GM19035 (cell line): ENCODE results near the gene RS1.

Experiments used
- ATAC-seq: cut with Tn5 transposase; IDR thresholded peaks from one replicate; pipeline ENCODE4 v1.9.1; 2021; ENCODE audit not compliant: unreplicated experiment

The RS1 gene

GRCh38 chrX:18674417-18674787 lies 2.5 kb upstream of the RS1 start:
- peak; percentile 41 for ATAC-seq

- no peak for ATAC-seq
These were observed 3.7 kb downstream of the RS1 start for GRCh38 chrX:18668071-18668835.

- no peak for ATAC-seq
These were observed 5.3 kb downstream of the RS1 start for GRCh38 chrX:18666614-18667013.

- ATAC-seq = no peak
These were observed 7.0 kb downstream of the RS1 start for GRCh38 chrX:18664947-18665346.

GRCh38 chrX:18661273-18661672 lies 10.6 kb downstream of the RS1 start:
- no peak for ATAC-seq

GRCh38 chrX:18654875-18655836 lies 16.8 kb downstream of the RS1 start:
- ATAC-seq = no peak

- no peak for ATAC-seq
These were observed 19.3 kb downstream of the RS1 start for GRCh38 chrX:18652636-18653035.

- no peak for ATAC-seq
These were observed 21.2 kb downstream of the RS1 start for GRCh38 chrX:18650662-18651061.

GRCh38 chrX:18649498-18649951 lies 22.4 kb downstream of the RS1 start:
- ATAC-seq = no peak

- ATAC-seq = no peak
These were observed 24.3 kb downstream of the RS1 start for GRCh38 chrX:18647621-18648020.

GRCh38 chrX:18643853-18644252 lies 28.1 kb downstream of the RS1 start:
- no peak for ATAC-seq

- ATAC-seq = no peak
These were observed 28.7 kb downstream of the RS1 start for GRCh38 chrX:18643243-18643642.

- ATAC-seq = no peak
These were observed 31.2 kb downstream of the RS1 start for GRCh38 chrX:18640686-18641085.

- ATAC-seq = no peak
These were observed 32.6 kb downstream of the RS1 start for GRCh38 chrX:18639280-18639679.

- no peak for ATAC-seq
These were observed 33.5 kb downstream of the RS1 start for GRCh38 chrX:18638398-18638797.

- no peak for ATAC-seq
These were observed 41.0 kb downstream of the RS1 start for GRCh38 chrX:18630934-18631333.

- ATAC-seq = no peak
These were observed 47.3 kb downstream of the RS1 start for GRCh38 chrX:18624599-18624998.

- no peak for ATAC-seq
These were observed 51.6 kb downstream of the RS1 start for GRCh38 chrX:18620349-18620748.

GRCh38 chrX:18619288-18619687 lies 52.6 kb downstream of the RS1 start:
- ATAC-seq = no peak

- no peak for ATAC-seq
These were observed 54.5 kb downstream of the RS1 start for GRCh38 chrX:18617407-18617750.

GRCh38 chrX:18616688-18617406 lies 55.1 kb downstream of the RS1 start:
- no peak for ATAC-seq
